K562 (cell line): ENCODE results near the gene IGSF10. TPM values are rescaled to one million over a fixed set of nuclear protein-coding genes. Genes with fewer than 3 reads are reported as not detected.

Experiments
- ATAC-seq: fragments of 200-7000 bp; cut with Tn5 transposase; 3 replicates; pipeline ENCODE4 v1.9.1; 2020; ENCODE audit warnings: moderate library complexity
- BruUV-seq: library from RNA; stranded (reverse); fragments of 400-500 nt; replicated peaks from 2 replicates; lab custom pipeline; 2021; lab: Mats Ljungman, UMichigan
- CTCF ChIA-PET: fragments of 300-600 bp; formaldehyde crosslinking; extraction: SDS; loops from one replicate; lab custom pipeline; 2021; ENCODE audit warnings: low intra/inter-chr PET ratio; lab: Yijun Ruan, JAX
- POLR2A ChIA-PET: fragments of 300-600, 350-650 bp; sonication (Branson Sonifier 250); formaldehyde crosslinking; extraction: SDS; loops from one replicate; lab custom pipeline; 2021; ENCODE audit warnings: antibody characterized with exemption, inconsistent platforms; lab: Yijun Ruan, JAX
- DNase-seq, 4 experiments: peaks; one replicate each; pipeline versions ENCODE4 v3.0.0 to v3.0.0-alpha.2; 2011 to 2018; ENCODE audit warnings: low spot score in 3 of 4, mixed read lengths in 3 of 4; ENCODE audit errors: extremely low read depth in 1 of 4
- FAIRE-seq: peaks from 2 replicates; lab custom pipeline; 2011; peaks lifted over from hg19 to GRCh38; lab: Jason Lieb, UNC
- H2AFZ ChIP-seq: 2 replicates; pipeline ENCODE4 v1.6.0; 2011; ENCODE audit warnings: low read depth, low read length, control low read depth, inconsistent platforms
- H3K27ac ChIP-seq: fragments of 200-600 bp; 3 replicates; pipeline ENCODE4 v1.8.0; 2011; ENCODE audit warnings: low read depth, mild to moderate bottlenecking, control low read depth, inconsistent platforms, low read length, moderate library complexity, mixed read lengths; ENCODE audit errors: extremely low read depth
- H3K27me3 ChIP-seq, 2 experiments: fragments of 300-600 bp in 1 of 2; 2 replicates in 1 of 2; 3 replicates in 1 of 2; pipeline versions ENCODE4 v1.6.0 to v1.8.0; 2011; ENCODE audit warnings: inconsistent platforms in 2 of 2, low read length in 2 of 2, mild to moderate bottlenecking in 1 of 2, mixed read lengths in 1 of 2, moderate library complexity in 1 of 2; ENCODE audit not compliant: control insufficient read depth in 2 of 2, insufficient read depth in 2 of 2
- H3K36me3 ChIP-seq: fragments of 300-600 bp; 3 replicates; pipeline ENCODE4 v1.8.0; 2011; ENCODE audit warnings: mild to moderate bottlenecking, low read length, inconsistent platforms; ENCODE audit not compliant: control insufficient read depth, insufficient read depth
- H3K4me1 ChIP-seq, 2 experiments: fragments of 200-600 bp in 1 of 2; replicated peaks in 1 of 2; 2 replicates in 1 of 2; 3 replicates in 1 of 2; pipeline versions ENCODE4 v1.5.1 to v1.8.0; 2011; ENCODE audit warnings: inconsistent platforms in 2 of 2, low read length in 2 of 2, mild to moderate bottlenecking in 1 of 2, mixed read lengths in 1 of 2, moderate library complexity in 1 of 2; ENCODE audit not compliant: control insufficient read depth in 2 of 2, insufficient read depth in 2 of 2
- H3K4me2 ChIP-seq: 2 replicates; pipeline ENCODE4 v1.6.1; 2011; ENCODE audit warnings: low read length, control low read depth, inconsistent platforms, mixed read lengths; ENCODE audit not compliant: insufficient read depth
- H3K4me3 ChIP-seq: fragments of 200-600 bp; sonication (generic), shearing (Covaris generic); 2 replicates; pipeline ENCODE4 v1.5.1; 2016; ENCODE audit warnings: control low read depth, inconsistent platforms
- H3K79me2 ChIP-seq: fragments of 200-600 bp; 3 replicates; pipeline ENCODE4 v1.8.0; 2011; ENCODE audit warnings: low read length, inconsistent platforms; ENCODE audit not compliant: control insufficient read depth, insufficient read depth
- H3K9ac ChIP-seq, 2 experiments: 2 replicates each; pipeline versions ENCODE4 v1.6.0 to v1.6.1; 2011; ENCODE audit warnings: low read depth in 2 of 2, low read length in 2 of 2, control low read depth in 1 of 2, inconsistent platforms in 1 of 2, mild to moderate bottlenecking in 1 of 2, mixed read lengths in 1 of 2; ENCODE audit not compliant: insufficient read depth in 1 of 2
- H3K9me1 ChIP-seq: one replicate; pipeline ENCODE4 v1.6.0; 2011; ENCODE audit warnings: inconsistent platforms, mild to moderate bottlenecking, low read length, moderate library complexity; ENCODE audit not compliant: control insufficient read depth, insufficient read depth
- H3K9me3 ChIP-seq: replicated peaks from 2 replicates; pipeline ENCODE4 v1.5.1; 2011; ENCODE audit warnings: low read depth, low read length, inconsistent platforms; ENCODE audit not compliant: control insufficient read depth, insufficient read depth
- H4K20me1 ChIP-seq: replicated peaks from 2 replicates; pipeline ENCODE4 v1.6.1; 2011; ENCODE audit warnings: low read length, inconsistent platforms, mixed read lengths; ENCODE audit not compliant: control insufficient read depth, insufficient read depth
- EHMT2 ChIP-seq: fragments of 450-650 bp; IDR thresholded peaks from 2 replicates; pipeline ENCODE4 v1.6.1; 2018; ENCODE audit warnings: antibody characterized with exemption
- MIER1 ChIP-seq: fragments of 450-650 bp; IDR thresholded peaks from 2 replicates; pipeline ENCODE4 v1.6.1; 2016; ENCODE audit warnings: antibody characterized with exemption, mild to moderate bottlenecking, low read depth
- REST ChIP-seq, 2 experiments: fragments of 450-650 bp; formaldehyde crosslinking in 1 of 2; IDR thresholded peaks; 2 replicates each; pipeline versions ENCODE4 v1.4.0 to v1.6.1; 2014 to 2020; ENCODE audit warnings: mild to moderate bottlenecking in 2 of 2, borderline replicate concordance in 1 of 2, low read depth in 1 of 2
- SMARCE1 ChIP-seq: fragments of 450-650 bp; IDR thresholded peaks from 2 replicates; pipeline ENCODE4 v1.7.1; 2016; ENCODE audit warnings: mild to moderate bottlenecking
- WGBS: fragments of 100-300 bp; shearing (Covaris generic); methylation state at CpG from one replicate; pipeline ENCODE4 v1.1.6; 2016; ENCODE audit warnings: low coverage, mixed read lengths; ENCODE audit not compliant: insufficient coverage; ENCODE audit errors: missing lambda C conversion rate; 5-methylcytosine and 5-hydroxymethylcytosine counted together
- in situ Hi-C: fragments of 300-500 bp; cut with MboI; formaldehyde crosslinking; loops from 4 replicates; pipeline ENCODE4 v1.15.0; 2018; ENCODE audit warnings: inconsistent platforms, mixed read lengths
- intact Hi-C: fragments of 100-400 bp; cut with micrococcal nuclease; formaldehyde crosslinking; loops from 2 replicates; pipeline ENCODE4 v1.14.2; 2022
- polyA plus RNA-seq, 8 experiments: library from polyadenylated mRNA; depleted of rRNA in 4 of 8; stranded (reverse) in 5 of 8; unstranded in 3 of 8; fragments of >200 nt; fragmentation: Nextera tagmentation in 2 of 8; fragmentation: Illumina TruSeq in 1 of 8; extraction: Ambion mirVana in 2 of 8; extraction: Trizol in 1 of 8; gene quantifications; 2 replicates each; pipeline versions ENCODE4 v1.2.1 to v1.2.3, GENCODE V29; 2011 to 2014; ENCODE audit warnings: inconsistent platforms in 1 of 8, missing spikeins in 1 of 8
- total RNA-seq, 7 experiments: library from RNA; depleted of rRNA in 6 of 7; stranded (reverse); fragments of >200 nt in 6 of 7; fragmentation: Illumina TruSeq in 2 of 7; extraction: Trizol in 2 of 7; gene quantifications; 2 replicates each; pipeline versions ENCODE4 v1.2.1 to v1.2.3, GENCODE V29; 2011 to 2021; ENCODE audit warnings: low replicate concordance in 1 of 7

The IGSF10 gene
- total and polyA plus RNA-seq, 9 of the 15 experiments (the other 6 are each of a cell fraction or from before 2014, with no cell fraction given), result 0.11 to 1.2 (median 0.40) TPM

- WGBS, result 35% methylated on average over 7 of the region's 7 CpGs
- TF ChIP-seq REST (IDR thresholded peaks at IDR 0.05; ENCODE audit: borderline replicate concordance) (peak; percentile 96), REST (CRISPR knock-in tag; IDR thresholded peaks at IDR 0.05; ENCODE audit: low read depth) (peak; percentile 82), EHMT2 (peak; percentile 93), SMARCE1 (no peak), MIER1 (peak; percentile 86)
- TF ChIP-seq, all 486 proteins: peak for 3
- H3K27ac ChIP-seq, result no peak overlapping the region
- DNase-seq, result peak in 2 of 4 experiments; percentile 16
- no peaks in the 10 kb centered on the region for H3K9me3 ChIP-seq
- no peak overlapping the region for H3K9ac ChIP-seq
- no peaks in the 10 kb centered on the region for H3K4me1 ChIP-seq
- no peak for FAIRE-seq
- in situ Hi-C loops, result no loop called here
- no peaks in the 10 kb centered on the region for H3K79me2 ChIP-seq
- H3K9me1 ChIP-seq, result no peaks in the 10 kb centered on the region
- no peak overlapping the region for H2AFZ ChIP-seq
- peaks cover 0 to 14% of the 10 kb centered on the region in 2 experiments; a peak in 2 of 5 replicates for H3K27me3 ChIP-seq
- no peak overlapping the region for H3K4me3 ChIP-seq
- no TSS peak for BruUV-seq
- H3K36me3 ChIP-seq, result no peaks in the 10 kb centered on the region
- ChIA-PET POLR2A (no interaction called here), CTCF (no interaction called here)
- H4K20me1 ChIP-seq, result no peaks in the 10 kb centered on the region
- ATAC-seq, result 0 out of 3 replicates have a peak, but pooled peaks have one; percentile 32
- intact Hi-C loops, result no loop called here
- no peak overlapping the region for H3K4me2 ChIP-seq
Observed at GRCh38 chr3:151443583-151443982, 17.3 kb downstream of the IGSF10 start.
